ENCODE results near the gene RASSF3. TPM values are rescaled to one million over a fixed set of nuclear protein-coding genes. Genes with fewer than 3 reads are reported as not detected.
A peak's percentile ranks its signal among the peaks of the same experiment; 100 is the strongest.

Gene RASSF3
- total RNA-seq, 1 donor from 2014 or later, result 14.9 TPM

- no peak overlapping the region for H3K4me3 ChIP-seq (ENCODE audit: low read depth, low read length)
- DNase-seq (ENCODE audit: low read depth), result no peak
- TF ChIP-seq CTCF (conservative IDR thresholded peaks at IDR 0.05; ENCODE audit: low read depth, low read length), result no peak
These were observed 59.7 kb downstream of the RASSF3 start for GRCh38 chr12:64670019-64670418.

DNA sequence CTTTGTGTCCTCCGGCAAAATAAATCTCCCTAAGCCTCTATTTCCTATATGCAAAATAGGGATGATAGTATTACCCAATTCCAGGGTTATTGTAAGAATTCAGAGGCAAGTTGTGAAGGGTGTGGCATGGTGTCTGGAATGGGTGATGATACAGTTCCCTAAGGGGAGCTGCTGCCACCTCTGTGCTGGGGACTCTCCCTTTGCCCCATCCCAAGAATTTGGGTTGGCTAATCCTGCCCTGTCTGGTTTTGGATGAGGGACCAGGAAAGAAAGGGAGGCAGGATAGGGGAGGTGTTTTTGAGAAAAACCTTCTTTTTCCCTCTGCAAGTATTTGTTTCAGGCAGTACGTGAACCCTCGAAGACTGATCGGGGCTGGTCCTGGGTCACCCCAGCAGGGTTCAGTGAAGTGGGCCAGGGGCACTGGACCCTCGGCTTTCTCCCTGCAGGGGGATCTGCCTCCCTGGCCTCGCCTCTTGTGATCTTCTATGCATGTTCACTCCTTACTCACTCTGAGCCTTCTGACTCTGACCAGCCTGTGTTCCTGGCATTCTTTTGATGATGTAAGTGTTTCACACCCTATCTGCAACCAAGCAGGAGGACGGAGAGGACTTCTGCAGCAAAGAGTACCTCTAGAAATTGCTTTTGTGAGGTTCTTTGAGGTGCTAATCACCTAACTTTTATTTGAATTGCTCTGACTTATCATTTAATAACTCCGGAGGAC lies 60.8 kb downstream of the RASSF3 start:
- no peak for TF ChIP-seq CTCF (conservative IDR thresholded peaks at IDR 0.05; ENCODE audit: low read depth, low read length)
- peak; percentile 65 for DNase-seq (ENCODE audit: low read depth)

DNA sequence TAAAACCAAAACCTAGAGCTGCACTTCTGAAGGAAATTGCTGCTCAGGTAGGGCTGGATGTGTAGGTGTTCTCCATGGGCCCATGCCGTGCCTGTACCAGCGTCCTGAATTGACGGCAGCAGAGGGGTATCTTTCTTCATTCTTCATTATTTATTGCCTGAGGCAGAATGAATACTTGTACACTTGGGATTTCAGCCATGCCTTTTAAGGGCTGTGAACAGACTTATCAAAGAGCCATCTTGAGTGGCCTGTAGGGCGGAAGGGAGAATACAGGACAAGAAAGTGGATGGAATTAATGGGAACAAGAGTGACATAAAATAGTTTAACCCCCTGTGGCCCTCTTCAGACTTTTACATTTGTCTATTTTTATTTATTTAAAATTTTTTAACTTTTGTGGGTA lies 61.4 kb downstream of the RASSF3 start:
- no peak for TF ChIP-seq CTCF (conservative IDR thresholded peaks at IDR 0.05; ENCODE audit: low read depth, low read length)
- no peak for DNase-seq (ENCODE audit: low read depth)
- H3K4me3 ChIP-seq (ENCODE audit: low read depth, low read length), result no peak overlapping the region

More for the DNA sequence above, 60.8 kb downstream of the RASSF3 start:
- no peak overlapping the region for H3K4me3 ChIP-seq (ENCODE audit: low read depth, low read length)

- TF ChIP-seq CTCF (conservative IDR thresholded peaks at IDR 0.05; ENCODE audit: low read depth, low read length), result no peak
- H3K4me3 ChIP-seq (ENCODE audit: low read depth, low read length), result no peak overlapping the region
- DNase-seq (ENCODE audit: low read depth), result no peak
These were observed 62.7 kb downstream of the RASSF3 start for GRCh38 chr12:64672925-64673409.

DNA sequence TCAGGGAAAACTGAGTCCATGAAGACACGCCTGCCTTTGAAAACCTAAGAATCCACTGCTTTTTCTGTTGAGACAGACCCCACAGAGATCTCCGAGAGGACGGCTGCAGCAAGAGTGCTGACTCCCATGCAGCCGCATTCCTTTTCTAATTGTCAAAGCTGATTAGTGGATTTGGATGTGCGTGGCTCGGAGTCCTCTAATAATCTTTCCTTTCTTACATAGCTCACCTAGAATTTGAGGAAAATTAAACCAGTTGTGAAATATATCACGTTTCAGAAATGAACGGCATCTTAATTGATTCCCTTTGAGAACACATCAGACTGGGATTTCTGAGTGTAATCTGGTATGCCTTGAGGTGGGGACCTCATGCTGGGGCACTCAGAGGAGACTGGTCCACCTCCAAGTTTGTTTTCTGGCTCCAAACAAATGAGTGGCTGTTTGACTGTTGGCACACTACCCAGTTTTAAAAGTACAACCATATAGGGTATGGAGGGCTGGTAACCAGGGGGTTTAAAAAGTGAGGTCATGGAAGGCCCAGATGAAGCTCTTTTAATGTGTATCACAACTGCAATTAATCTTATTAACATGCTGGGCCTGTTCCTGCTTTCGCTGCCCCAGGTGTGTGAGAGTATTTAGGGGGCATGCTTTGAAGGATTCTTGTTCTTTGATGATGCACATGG lies 63.3 kb downstream of the RASSF3 start:
- H3K4me3 ChIP-seq (ENCODE audit: low read depth, low read length), result no peak overlapping the region
- TF ChIP-seq CTCF (conservative IDR thresholded peaks at IDR 0.05; ENCODE audit: low read depth, low read length), result no peak
- no peak for DNase-seq (ENCODE audit: low read depth)

- H3K4me3 ChIP-seq (ENCODE audit: low read depth, low read length), result no peak overlapping the region
- DNase-seq (ENCODE audit: low read depth), result no peak
- TF ChIP-seq CTCF (conservative IDR thresholded peaks at IDR 0.05; ENCODE audit: low read depth, low read length), result no peak
These were observed 64.2 kb downstream of the RASSF3 start for GRCh38 chr12:64674367-64674922.
